Memory B cell (primary cell): ENCODE measurements around the gene PLD5.
"Not testable (repeated sequence)": the region's sequence is repeated elsewhere in the genome, so short reads cannot be mapped to it uniquely, and the experiment has no call there.

Experiments used
- ATAC-seq: fragments of 150-1000 bp; cut with Tn5 transposase; 2 replicates; pipeline ENCODE4 v1.10.0; 2021; ENCODE audit warnings: low read depth, mild to moderate bottlenecking, moderate library complexity
- DNase-seq, 2 donors: peaks; one replicate each; pipeline ENCODE4 v3.0.0; 2022; ENCODE audit warnings: low spot score in 2 of 2
- H3K27ac Mint-ChIP-seq: one replicate; pipeline ENCODE4 v1.8.0; 2022; ENCODE audit warnings: mild to moderate bottlenecking, moderate library complexity, mixed read lengths
- H3K27me3 Mint-ChIP-seq: one replicate; pipeline ENCODE4 v1.8.0; 2022; ENCODE audit warnings: mixed read lengths
- H3K36me3 Mint-ChIP-seq: one replicate; pipeline ENCODE4 v1.8.0; 2022; ENCODE audit warnings: mild to moderate bottlenecking, mixed read lengths
- H3K4me1 Mint-ChIP-seq: one replicate; pipeline ENCODE4 v1.8.0; 2022; ENCODE audit warnings: mixed read lengths
- H3K4me3 Mint-ChIP-seq: one replicate; pipeline ENCODE4 v1.8.0; 2022; ENCODE audit warnings: mild to moderate bottlenecking, moderate library complexity, mixed read lengths
- H3K9me3 Mint-ChIP-seq: one replicate; pipeline ENCODE4 v1.8.0; 2022; ENCODE audit warnings: mixed read lengths

PLD5 gene

GRCh38 chr1:242426271-242426905 lies 98.1 kb downstream of the PLD5 start:
- Mint-ChIP-seq H3K27ac (no peak overlapping the region), H3K36me3 (no peaks in the 10 kb centered on the region), H3K4me3 (no peak overlapping the region), H3K27me3 (peaks cover 7% of the 10 kb centered on the region), H3K9me3 (peaks cover 5% of the 10 kb centered on the region), H3K4me1 (no peaks in the 10 kb centered on the region)
- no peak for DNase-seq
- no peak for ATAC-seq

DNA sequence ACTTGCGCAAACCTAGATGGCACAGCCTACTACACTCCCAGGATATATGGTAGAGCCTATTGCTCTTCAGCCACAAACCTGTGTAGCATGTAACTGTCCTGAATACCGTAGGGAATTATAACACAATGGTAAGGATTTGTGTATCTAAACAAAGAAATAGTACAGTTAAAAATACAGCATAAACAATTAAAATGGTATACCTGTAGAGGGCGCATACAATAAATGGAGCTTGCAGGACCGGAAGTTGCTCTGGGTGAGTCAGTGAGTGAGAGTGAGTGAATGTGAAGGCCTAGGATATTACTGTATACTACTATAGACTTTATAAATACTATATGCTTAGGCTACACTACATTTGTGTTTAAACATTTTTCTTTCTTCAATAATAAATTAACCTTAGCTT lies 99.3 kb downstream of the PLD5 start:
- H3K27me3 Mint-ChIP-seq: peaks cover 4% of the 10 kb centered on the region
- H3K36me3 Mint-ChIP-seq: no peaks in the 10 kb centered on the region
- ATAC-seq (no peak), DNase-seq (no peak)
- peaks cover 3% of the 10 kb centered on the region for H3K9me3 Mint-ChIP-seq
- H3K4me1 Mint-ChIP-seq: no peaks in the 10 kb centered on the region
- H3K27ac Mint-ChIP-seq: no peak overlapping the region
- H3K4me3 Mint-ChIP-seq: no peak overlapping the region

DNA sequence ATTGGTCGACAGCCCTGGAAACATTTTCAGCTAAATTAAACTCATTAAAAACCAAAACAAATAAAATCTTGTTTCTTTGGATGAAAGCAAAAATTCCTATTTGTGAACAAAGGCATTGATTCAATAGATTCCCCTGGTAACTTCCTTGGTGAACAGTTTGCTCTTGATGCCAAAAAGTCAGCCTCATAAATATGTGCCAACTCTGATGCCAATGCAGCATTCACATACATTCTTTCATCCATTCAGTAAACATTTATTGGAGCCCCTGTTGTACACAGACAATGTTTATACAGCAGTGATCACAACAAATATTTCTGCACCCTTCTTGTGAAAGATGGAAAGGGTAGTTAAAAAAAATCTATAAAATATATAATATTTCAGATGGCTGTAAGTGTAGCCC lies 107.8 kb downstream of the PLD5 start:
- Mint-ChIP-seq H3K27me3 (peaks cover 3% of the 10 kb centered on the region), H3K27ac (no peak overlapping the region), H3K9me3 (peaks cover 2% of the 10 kb centered on the region), H3K4me1 (no peaks in the 10 kb centered on the region), H3K36me3 (no peaks in the 10 kb centered on the region), H3K4me3 (no peak overlapping the region)
- ATAC-seq (no peak), DNase-seq (no peak)

- Mint-ChIP-seq H3K27ac (no peak overlapping the region), H3K27me3 (peaks cover 7% of the 10 kb centered on the region), H3K36me3 (no peaks in the 10 kb centered on the region), H3K4me3 (no peak overlapping the region), H3K4me1 (no peaks in the 10 kb centered on the region), H3K9me3 (peaks cover 4% of the 10 kb centered on the region)
- DNase-seq: no peak
- no peak for ATAC-seq
These were observed 111.6 kb downstream of the PLD5 start for GRCh38 chr1:242412921-242413320.

DNA sequence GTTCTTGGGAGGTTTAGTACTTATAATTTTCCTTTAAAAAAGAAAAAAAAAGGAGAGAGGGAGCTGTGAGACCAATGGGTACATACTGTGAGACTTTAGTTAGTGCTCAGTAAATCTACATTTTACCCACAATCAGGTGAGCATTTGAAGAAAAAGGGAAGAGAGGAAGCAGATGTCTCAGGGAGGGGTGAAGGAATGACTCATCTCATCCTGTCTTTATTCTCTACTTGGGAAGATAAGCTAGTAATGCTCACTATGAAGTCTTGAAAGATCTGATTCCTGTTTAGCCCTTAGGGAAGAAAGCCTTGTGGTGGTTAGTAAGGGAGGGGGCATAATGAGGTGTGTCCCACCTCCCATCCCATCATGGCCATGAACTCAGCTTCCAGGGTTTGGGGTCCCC lies 112.6 kb downstream of the PLD5 start:
- Mint-ChIP-seq H3K9me3 (peaks cover 4% of the 10 kb centered on the region), H3K27ac (no peak overlapping the region), H3K4me3 (no peak overlapping the region), H3K4me1 (no peaks in the 10 kb centered on the region), H3K27me3 (peaks cover 7% of the 10 kb centered on the region), H3K36me3 (no peaks in the 10 kb centered on the region)
- ATAC-seq (no peak), DNase-seq (no peak)

DNA sequence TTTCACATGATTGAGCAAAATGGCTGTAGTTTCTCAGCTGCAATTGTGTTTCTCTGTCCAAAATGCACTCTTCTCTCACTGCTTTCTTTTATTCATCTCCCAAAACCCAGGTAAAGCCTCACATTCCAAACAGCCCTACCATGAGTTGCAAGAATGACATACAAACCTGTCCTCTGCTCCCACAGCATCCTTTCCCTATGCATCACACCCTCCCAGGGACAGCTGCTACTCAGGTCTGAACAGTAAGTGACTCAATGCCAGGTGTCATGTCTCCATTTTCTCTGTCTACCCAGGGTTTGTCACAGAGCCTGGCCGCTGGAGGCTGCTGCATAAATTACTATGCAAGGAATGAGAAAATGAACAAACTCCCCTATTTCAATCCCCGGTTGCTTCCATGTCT lies 118.5 kb downstream of the PLD5 start:
- no peak overlapping the region for H3K27ac Mint-ChIP-seq
- H3K9me3 Mint-ChIP-seq: peaks cover 3% of the 10 kb centered on the region
- no peaks in the 10 kb centered on the region for H3K4me1 Mint-ChIP-seq
- DNase-seq (no peak), ATAC-seq (no peak)
- H3K36me3 Mint-ChIP-seq: no peaks in the 10 kb centered on the region
- H3K4me3 Mint-ChIP-seq: no peak overlapping the region
- peaks cover 10% of the 10 kb centered on the region for H3K27me3 Mint-ChIP-seq

DNA sequence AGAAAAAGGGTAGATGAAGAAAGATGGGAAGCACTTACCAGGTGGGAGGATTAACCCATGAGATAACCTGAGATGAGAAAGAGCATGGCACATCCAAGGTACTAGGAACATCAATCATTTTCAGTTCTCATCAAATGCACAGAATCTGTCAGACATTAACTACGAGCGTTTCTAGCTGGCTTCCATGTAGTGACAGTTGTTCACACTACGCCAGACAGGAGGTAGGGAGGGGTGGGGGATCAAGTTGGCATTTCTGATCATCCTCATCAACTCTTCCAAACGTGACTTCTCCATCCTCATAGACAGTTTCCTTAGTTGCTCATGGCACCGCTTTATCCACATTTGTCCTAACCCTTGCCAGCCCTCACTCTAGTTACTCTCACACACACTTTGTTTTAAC lies 120.2 kb downstream of the PLD5 start:
- peaks cover 8% of the 10 kb centered on the region for H3K27me3 Mint-ChIP-seq
- ATAC-seq: no peak
- no peak for DNase-seq
- no peak overlapping the region for H3K4me3 Mint-ChIP-seq
- H3K27ac Mint-ChIP-seq: no peak overlapping the region
- H3K36me3 Mint-ChIP-seq: no peaks in the 10 kb centered on the region
- peaks cover 2% of the 10 kb centered on the region for H3K9me3 Mint-ChIP-seq
- no peaks in the 10 kb centered on the region for H3K4me1 Mint-ChIP-seq

DNA sequence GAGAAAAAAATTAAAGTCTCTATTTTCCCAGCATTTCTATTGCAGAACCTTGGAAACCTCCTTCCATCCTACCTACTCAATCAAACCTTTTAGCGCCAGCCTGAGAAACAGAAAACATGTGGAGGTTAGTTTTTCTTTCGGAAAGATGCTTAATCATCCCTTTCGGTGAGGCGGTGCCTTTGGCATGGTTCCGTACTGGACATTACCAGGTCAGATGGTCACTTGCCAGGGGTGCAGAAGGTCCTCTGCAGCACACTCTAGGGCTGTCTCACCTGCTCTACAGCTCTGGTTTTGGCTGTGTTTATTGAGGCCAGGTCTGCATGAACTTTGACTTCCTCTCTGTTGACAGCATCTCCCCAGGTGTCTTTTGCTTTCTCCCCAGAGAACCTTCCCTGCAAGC lies 121.5 kb downstream of the PLD5 start:
- H3K27me3 Mint-ChIP-seq: peaks cover 6% of the 10 kb centered on the region
- H3K36me3 Mint-ChIP-seq: no peaks in the 10 kb centered on the region
- no peak overlapping the region for H3K4me3 Mint-ChIP-seq

DNA sequence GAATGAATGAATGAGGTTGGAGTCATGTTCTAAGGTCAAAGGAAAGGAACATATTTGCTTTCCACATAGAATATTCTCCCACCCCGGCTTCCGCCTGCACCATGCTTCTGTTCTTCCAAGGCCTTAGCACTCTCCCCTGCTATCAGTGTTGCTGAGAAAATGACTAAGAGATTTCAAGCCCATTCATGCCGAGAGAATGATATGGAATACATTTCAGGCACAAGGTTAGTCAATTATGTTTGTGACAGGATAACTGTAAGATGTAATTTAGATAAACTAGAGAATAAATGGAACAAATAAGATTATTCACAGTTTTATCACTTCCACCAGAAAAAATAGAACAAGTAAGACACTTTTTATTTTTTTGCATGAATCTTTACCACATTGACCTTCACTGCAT lies 122.6 kb downstream of the PLD5 start:
- H3K27ac Mint-ChIP-seq: no peak overlapping the region
- DNase-seq: no peak
- H3K4me1 Mint-ChIP-seq: no peaks in the 10 kb centered on the region
- H3K27me3 Mint-ChIP-seq: peaks cover 6% of the 10 kb centered on the region
- no peaks in the 10 kb centered on the region for H3K9me3 Mint-ChIP-seq
- ATAC-seq: no peak
- H3K4me3 Mint-ChIP-seq: no peak overlapping the region
- H3K36me3 Mint-ChIP-seq: no peaks in the 10 kb centered on the region

More for the DNA sequence above, 121.5 kb downstream of the PLD5 start:
- Mint-ChIP-seq H3K4me1 (no peaks in the 10 kb centered on the region), H3K9me3 (no peaks in the 10 kb centered on the region), H3K27ac (no peak overlapping the region)
- DNase-seq (no peak), ATAC-seq (no peak)

DNA sequence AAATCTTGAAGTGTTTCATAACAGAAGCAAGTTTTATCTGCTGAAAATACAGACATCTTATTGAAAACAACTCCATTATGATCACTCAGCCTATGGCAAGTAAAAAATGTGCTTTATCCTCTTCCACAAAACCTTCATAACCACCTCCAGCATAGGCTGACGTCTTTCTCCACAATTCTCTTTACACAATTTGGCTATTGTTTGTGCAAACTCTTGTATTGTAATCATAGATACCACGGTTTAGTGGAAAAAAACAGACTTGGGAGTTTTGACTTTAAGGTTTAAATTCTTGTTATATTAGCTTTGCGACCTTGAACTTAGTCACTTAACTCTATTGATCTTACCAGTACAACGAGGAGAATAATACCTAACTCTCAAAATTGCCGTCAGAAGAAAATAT lies 126.1 kb downstream of the PLD5 start:
- ATAC-seq: no peak
- no peak for DNase-seq
- no peak overlapping the region for H3K27ac Mint-ChIP-seq
- no peaks in the 10 kb centered on the region for H3K27me3 Mint-ChIP-seq
- no peaks in the 10 kb centered on the region for H3K36me3 Mint-ChIP-seq
- H3K9me3 Mint-ChIP-seq: peaks cover 3% of the 10 kb centered on the region
- no peaks in the 10 kb centered on the region for H3K4me1 Mint-ChIP-seq
- no peak overlapping the region for H3K4me3 Mint-ChIP-seq

DNA sequence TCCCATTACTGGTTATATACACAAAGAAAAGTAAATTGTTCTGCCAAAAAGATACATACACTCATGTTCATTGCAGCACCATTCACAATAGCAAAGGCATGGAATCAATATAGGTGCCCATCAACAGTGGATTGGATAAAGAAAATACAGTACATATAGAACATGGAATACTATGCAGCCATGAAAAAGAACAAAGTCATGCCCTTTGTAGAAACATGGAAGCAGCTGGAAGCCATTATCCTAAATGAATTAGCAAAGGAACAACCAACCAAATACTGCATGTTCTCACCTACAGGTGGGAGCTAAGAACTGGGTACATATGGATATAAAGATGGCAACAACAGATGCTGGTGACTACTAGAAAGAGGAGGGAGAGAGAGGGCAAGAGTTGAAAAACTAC lies 132.6 kb downstream of the PLD5 start:
- Mint-ChIP-seq H3K4me3 (no peak overlapping the region), H3K9me3 (peaks cover 8% of the 10 kb centered on the region), H3K27ac (no peak overlapping the region), H3K4me1 (no peaks in the 10 kb centered on the region), H3K36me3 (no peaks in the 10 kb centered on the region), H3K27me3 (peaks cover 4% of the 10 kb centered on the region)
- DNase-seq (no peak), ATAC-seq (no peak)

DNA sequence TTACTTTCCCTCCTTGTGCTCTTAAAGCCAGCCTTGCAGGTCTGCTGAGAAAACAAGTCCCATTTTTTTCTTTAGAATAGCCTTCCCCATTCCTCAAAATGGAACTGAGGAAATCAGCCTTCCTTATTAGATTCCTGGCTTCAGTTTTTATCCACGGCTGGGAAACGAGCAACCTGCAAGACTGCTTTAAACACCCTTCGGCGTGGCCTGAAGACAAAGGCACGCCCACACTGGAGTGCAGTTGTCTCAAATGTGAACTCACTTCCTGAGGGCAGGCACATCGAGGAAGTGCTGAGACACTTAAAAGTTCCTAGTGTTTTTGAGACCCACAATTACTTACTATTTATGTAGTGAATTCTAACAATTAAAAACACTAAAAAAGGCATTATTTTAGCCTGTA lies 148.4 kb downstream of the PLD5 start:
- H3K4me3 Mint-ChIP-seq, H3K27ac Mint-ChIP-seq, H3K27me3 Mint-ChIP-seq, H3K36me3 Mint-ChIP-seq, ATAC-seq, H3K9me3 Mint-ChIP-seq, DNase-seq, H3K4me1 Mint-ChIP-seq: not testable (repeated sequence)

DNA sequence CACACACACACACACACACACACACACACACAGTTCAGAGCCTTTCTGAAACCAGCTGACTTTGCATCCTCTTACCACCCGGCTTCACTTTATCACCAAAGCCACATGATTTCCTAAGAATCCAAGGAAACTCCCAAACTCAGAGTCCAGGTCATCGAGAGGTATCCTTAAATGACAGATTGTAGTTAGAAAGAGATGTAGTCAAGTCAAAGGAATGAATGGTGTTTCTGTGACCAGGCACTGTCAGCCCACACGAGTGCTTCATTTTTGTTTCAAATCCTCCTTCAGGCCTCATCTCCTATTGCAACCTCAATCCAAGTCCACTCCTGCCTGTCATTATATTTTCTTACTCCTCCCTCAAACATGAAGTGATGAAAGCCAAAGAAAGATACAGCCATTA lies 174.1 kb downstream of the PLD5 start:
- not testable (repeated sequence) for ATAC-seq, H3K4me3 Mint-ChIP-seq, H3K27ac Mint-ChIP-seq, H3K27me3 Mint-ChIP-seq, H3K36me3 Mint-ChIP-seq, DNase-seq, H3K4me1 Mint-ChIP-seq
- H3K9me3 Mint-ChIP-seq: peaks cover 10% of the 10 kb centered on the region

- no peaks in the 10 kb centered on the region for H3K36me3 Mint-ChIP-seq
- no peaks in the 10 kb centered on the region for H3K4me1 Mint-ChIP-seq
- no peak overlapping the region for H3K4me3 Mint-ChIP-seq
- H3K9me3 Mint-ChIP-seq: peaks cover 10% of the 10 kb centered on the region
- no peak overlapping the region for H3K27ac Mint-ChIP-seq
- ATAC-seq (no peak), DNase-seq (no peak)
- H3K27me3 Mint-ChIP-seq: peaks cover 2% of the 10 kb centered on the region
These were observed 174.9 kb downstream of the PLD5 start for GRCh38 chr1:242349636-242350035.

- not testable (repeated sequence) for DNase-seq, H3K27me3 Mint-ChIP-seq, H3K36me3 Mint-ChIP-seq, H3K27ac Mint-ChIP-seq, H3K9me3 Mint-ChIP-seq, H3K4me1 Mint-ChIP-seq, ATAC-seq, H3K4me3 Mint-ChIP-seq
These were observed 193.6 kb downstream of the PLD5 start for GRCh38 chr1:242330865-242331264.
